BE2C (cell line): ENCODE data around the gene WNT16.
"Not testable (repeated sequence)": the region's sequence is repeated elsewhere in the genome, so short reads cannot be mapped to it uniquely, and the experiment has no call there.

Experiments
- DNase-seq: peaks from one replicate; pipeline ENCODE4 v3.0.0-alpha.2; 2020
- H3K27me3 ChIP-seq: fragments of 250-450 bp; sonication (Bioruptor Pico); 2 replicates; pipeline ENCODE4 v1.5.1; 2020; ENCODE audit warnings: mild to moderate bottlenecking
- H3K36me3 ChIP-seq: fragments of 250-450 bp; sonication (Bioruptor Pico); 2 replicates; pipeline ENCODE4 v1.5.1; 2020; ENCODE audit warnings: mild to moderate bottlenecking
- H3K4me1 ChIP-seq: fragments of 250-450 bp; sonication (Bioruptor Pico); 2 replicates; pipeline ENCODE4 v1.5.1; 2020
- H3K4me3 ChIP-seq: 2 replicates; pipeline ENCODE4 v1.5.1; 2011; ENCODE audit warnings: low read depth, low read length
- H3K9me3 ChIP-seq: fragments of 250-450 bp; sonication (Bioruptor Pico); 2 replicates; pipeline ENCODE4 v1.5.1; 2020
- CTCF ChIP-seq: IDR thresholded peaks from 2 replicates; pipeline ENCODE4 v1.5.1; 2012; ENCODE audit warnings: mild to moderate bottlenecking, low read depth, low read length

The WNT16 gene

DNA sequence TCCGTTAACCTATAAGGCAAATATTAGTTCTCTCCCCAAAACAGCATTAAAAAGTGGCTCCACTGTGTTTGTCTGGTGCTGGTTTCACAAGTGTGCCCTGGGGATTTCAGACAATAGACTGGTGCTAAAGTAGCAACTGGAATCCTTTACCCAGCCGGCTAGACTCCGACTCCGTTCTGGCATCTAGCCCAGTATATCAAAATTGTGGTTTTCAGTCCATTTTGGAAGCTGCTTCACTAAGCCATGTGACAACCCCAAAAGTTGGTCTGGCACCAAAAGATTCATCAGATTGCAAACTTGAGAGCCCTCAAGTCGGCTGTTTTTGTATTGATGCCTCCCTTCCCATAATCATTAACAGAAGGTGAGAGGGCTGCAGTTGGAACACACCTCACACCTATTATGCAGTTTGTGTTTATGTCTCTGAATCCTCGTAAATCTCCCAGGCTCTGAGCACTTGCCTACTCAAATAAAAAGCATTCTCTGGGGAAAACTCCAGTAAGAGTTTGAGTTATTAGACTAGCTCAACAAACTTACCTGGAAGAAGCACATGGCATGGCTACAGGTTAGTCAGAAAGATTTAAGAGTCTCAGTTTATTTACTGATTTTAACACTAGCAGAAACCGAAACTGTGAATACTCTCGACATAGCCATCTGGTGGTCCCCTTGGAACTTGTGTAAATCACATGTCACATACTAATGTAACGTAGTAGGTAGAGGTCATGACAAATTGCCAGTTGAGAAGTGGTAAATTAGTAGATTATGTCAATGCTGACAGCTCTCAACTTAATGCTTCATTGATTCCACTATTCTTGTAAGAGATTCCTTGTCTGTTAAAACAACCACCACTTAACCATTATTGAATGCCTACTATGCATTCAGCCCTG is 14.8 kb upstream of the WNT16 start:
- no peak for DNase-seq
- no peak overlapping the region for H3K4me3 ChIP-seq
- peaks cover 26% of the 10 kb centered on the region for H3K27me3 ChIP-seq
- no peak for TF ChIP-seq CTCF
- no peaks in the 10 kb centered on the region for H3K36me3 ChIP-seq
- H3K9me3 ChIP-seq, result no peaks in the 10 kb centered on the region
- H3K4me1 ChIP-seq, result no peaks in the 10 kb centered on the region

- H3K4me3 ChIP-seq, DNase-seq, H3K9me3 ChIP-seq, H3K4me1 ChIP-seq, H3K36me3 ChIP-seq: not testable (repeated sequence)
- peaks cover 26% of the 10 kb centered on the region for H3K27me3 ChIP-seq
Observed at GRCh38 chr7:121315170-121315569, 13.6 kb upstream of the WNT16 start.

DNA sequence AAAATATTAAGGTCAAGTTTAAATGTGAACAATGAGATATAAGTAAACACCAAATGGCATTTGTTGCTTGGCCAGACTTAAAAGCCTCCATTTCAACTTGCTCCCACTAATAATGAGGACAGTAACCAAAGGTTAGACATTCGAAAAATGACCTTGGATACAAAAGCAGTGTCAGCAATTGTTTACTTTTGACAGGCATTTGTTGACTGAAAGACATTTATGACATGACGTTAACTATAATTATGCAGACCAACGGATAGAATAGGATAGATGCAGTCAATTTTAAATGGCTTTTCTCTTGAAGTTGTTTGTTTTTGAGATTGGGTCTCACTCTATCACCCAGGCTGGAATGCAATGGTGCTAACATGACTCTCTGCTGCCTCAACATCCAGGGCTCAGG is 6.3 kb upstream of the WNT16 start:
- H3K36me3 ChIP-seq, result no peaks in the 10 kb centered on the region
- TF ChIP-seq CTCF, result no peak
- DNase-seq, result no peak

DNA sequence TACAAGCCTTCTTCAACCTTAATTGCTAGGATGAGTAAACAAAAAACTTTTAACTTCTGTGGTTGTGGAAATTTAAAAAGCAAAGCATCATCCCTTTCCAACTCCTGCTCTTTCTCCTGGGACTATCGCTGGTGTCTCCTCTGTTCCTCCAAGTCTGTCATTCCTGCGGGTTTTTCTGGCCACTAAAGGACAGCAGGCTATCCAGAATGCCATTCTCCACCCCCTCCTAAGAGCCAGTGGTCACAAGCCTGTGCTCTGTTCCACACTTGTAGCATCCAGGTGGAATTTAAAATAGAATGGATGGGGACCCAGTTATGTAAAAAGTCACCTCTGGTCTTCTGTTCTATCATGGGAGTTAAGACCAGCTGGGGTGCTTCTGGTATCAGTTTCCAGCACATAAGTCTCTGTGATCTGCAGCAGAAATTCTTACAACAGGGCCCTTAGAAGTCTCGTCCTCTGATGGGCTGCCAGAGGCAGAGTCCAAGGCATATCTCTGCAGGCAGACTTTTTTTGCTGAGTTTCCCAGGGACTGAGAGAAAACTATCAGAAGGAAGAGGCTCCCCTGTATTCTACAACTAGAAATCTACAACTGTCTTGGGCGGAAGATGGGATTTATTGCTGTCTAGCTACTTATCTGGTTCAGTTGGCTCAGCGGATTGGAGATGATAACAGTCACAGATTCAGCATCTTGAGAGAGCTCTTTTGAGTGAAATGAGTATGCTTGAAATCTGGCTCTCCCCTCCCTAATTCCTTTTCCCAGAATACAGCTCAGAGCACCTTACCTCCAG is 5.1 kb upstream of the WNT16 start:
- no peak for TF ChIP-seq CTCF

More for the DNA sequence above, 6.3 kb upstream of the WNT16 start:
- Histone ChIP-seq H3K27me3 (peaks cover 13% of the 10 kb centered on the region), H3K4me3 (no peak overlapping the region), H3K9me3 (no peaks in the 10 kb centered on the region), H3K4me1 (no peaks in the 10 kb centered on the region)

DNA sequence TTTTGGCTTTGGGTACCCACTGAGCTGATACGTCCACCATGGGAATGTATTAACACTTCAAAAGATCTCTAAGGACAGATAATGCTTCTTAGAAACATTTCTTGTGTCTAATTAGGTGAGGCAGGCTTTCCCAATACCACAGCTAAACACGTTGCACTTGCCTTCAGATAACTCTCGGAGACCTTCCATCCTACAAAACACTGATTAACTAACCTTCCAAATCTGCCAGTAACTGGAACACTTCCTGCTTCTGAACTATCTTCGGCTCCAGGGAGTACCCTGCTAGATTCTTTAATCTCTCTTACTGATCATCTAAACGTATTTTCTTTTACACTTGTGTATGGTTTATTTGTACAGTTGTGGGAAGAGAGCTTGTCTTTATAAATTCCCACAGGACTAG is 1.1 kb upstream of the WNT16 start:
- no peak overlapping the region for H3K4me3 ChIP-seq
- no peaks in the 10 kb centered on the region for H3K4me1 ChIP-seq
- peaks cover 62% of the 10 kb centered on the region for H3K27me3 ChIP-seq
- TF ChIP-seq CTCF, result no peak
- H3K9me3 ChIP-seq, result no peaks in the 10 kb centered on the region
- H3K36me3 ChIP-seq, result no peaks in the 10 kb centered on the region
- no peak for DNase-seq

More for the DNA sequence above, 5.1 kb upstream of the WNT16 start:
- Histone ChIP-seq H3K9me3 (no peaks in the 10 kb centered on the region), H3K36me3 (no peaks in the 10 kb centered on the region), H3K27me3 (peaks cover 22% of the 10 kb centered on the region), H3K4me1 (no peaks in the 10 kb centered on the region), H3K4me3 (no peak overlapping the region)
- no peak for DNase-seq

DNA sequence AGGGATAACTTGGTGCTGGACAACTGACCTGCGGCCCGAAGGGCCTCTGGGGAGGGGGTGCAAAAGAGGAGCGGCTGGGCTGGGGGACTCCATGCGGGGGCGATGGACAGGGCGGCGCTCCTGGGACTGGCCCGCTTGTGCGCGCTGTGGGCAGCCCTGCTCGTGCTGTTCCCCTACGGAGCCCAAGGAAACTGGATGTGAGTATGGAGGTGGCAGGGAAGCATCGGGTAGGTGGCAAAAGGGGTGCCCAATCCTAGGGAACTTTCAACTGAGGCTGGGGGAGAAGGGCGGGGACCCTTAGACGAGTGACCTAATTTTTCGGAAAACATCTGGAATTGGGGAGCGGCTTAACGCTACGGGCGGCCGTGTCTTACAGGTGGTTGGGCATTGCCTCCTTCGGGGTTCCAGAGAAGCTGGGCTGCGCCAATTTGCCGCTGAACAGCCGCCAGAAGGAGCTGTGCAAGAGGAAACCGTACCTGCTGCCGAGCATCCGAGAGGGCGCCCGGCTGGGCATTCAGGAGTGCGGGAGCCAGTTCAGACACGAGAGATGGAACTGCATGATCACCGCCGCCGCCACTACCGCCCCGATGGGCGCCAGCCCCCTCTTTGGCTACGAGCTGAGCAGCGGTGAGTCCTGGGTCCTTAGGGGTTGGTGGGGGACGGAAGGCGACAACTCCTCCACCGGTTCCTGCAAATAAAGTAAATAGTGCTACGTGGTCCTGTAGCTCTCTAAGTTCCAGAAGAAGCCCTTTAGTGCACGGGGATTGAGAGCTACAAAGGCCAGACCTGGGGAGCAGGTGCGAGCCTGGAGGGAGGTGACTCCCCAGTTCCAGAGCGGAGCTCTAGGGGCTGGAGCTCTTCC is 622 bp downstream of the WNT16 start:
- DNase-seq, result no peak
- Histone ChIP-seq H3K36me3 (no peaks in the 10 kb centered on the region), H3K4me3 (no peak overlapping the region), H3K4me1 (no peaks in the 10 kb centered on the region), H3K27me3 (peaks cover 66% of the 10 kb centered on the region), H3K9me3 (no peaks in the 10 kb centered on the region)
- no peak for TF ChIP-seq CTCF
